B cell (primary cell): ENCODE measurements around the gene POLR1G. TPM values are rescaled to one million over a fixed set of nuclear protein-coding genes. Genes with fewer than 3 reads are reported as not detected.

ENCODE experiments used
- ATAC-seq: fragments of 200-7000 bp; cut with Tn5 transposase; one replicate; pipeline ENCODE4 v1.10.0; 2021; ENCODE audit warnings: low read depth, mild to moderate bottlenecking, moderate number of reproducible peaks, moderate library complexity
- CTCF ChIA-PET: fragments of 350-600 bp; sonication (Branson Sonifier 250); formaldehyde crosslinking; loops from one replicate; lab custom pipeline; 2021; ENCODE audit warnings: antibody characterized with exemption, inconsistent platforms; lab: Charles Lee
- POLR2A ChIA-PET: fragments of 350-600 bp; sonication (Branson Sonifier 250); formaldehyde crosslinking; loops from one replicate; lab custom pipeline; 2021; ENCODE audit warnings: antibody characterized with exemption; lab: Charles Lee
- DNase-seq: peaks from one replicate; pipeline ENCODE4 v3.0.0; 2013
- H2AFZ ChIP-seq: 2 replicates; pipeline ENCODE4 v1.6.1; 2012; ENCODE audit warnings: mild to moderate bottlenecking, low read depth, low read length; ENCODE audit not compliant: insufficient read depth, poor library complexity, severe bottlenecking
- H3K27ac ChIP-seq, 2 donors: 1 replicate in 1 of 2; 2 replicates in 1 of 2; pipeline ENCODE4 v1.5.1; 2012 to 2013; ENCODE audit warnings: low read length in 2 of 2, mild to moderate bottlenecking in 2 of 2, moderate library complexity in 1 of 2
- H3K27me3 ChIP-seq, 4 experiments: fragments of 200-600 bp in 1 of 4; sonication (generic) in 1 of 4; replicated peaks in 1 of 4; 1 replicate in 2 of 4; 2 replicates in 2 of 4; pipeline versions ENCODE4 v1.6.1 to v1.7.0; 2013 to 2016; ENCODE audit warnings: low read length in 3 of 4, mild to moderate bottlenecking in 2 of 4, mixed read lengths in 1 of 4, moderate library complexity in 1 of 4; ENCODE audit not compliant: insufficient read depth in 4 of 4, control insufficient read depth in 3 of 4; ENCODE audit errors: control extremely low read depth in 1 of 4
- H3K36me3 ChIP-seq, 2 experiments: replicated peaks in 1 of 2; 1 replicate in 1 of 2; 2 replicates in 1 of 2; pipeline versions ENCODE4 v1.6.1 to v1.7.1; 2013; ENCODE audit warnings: low read length in 1 of 2; ENCODE audit not compliant: insufficient read depth in 2 of 2, control insufficient read depth in 1 of 2; ENCODE audit errors: control extremely low read depth in 1 of 2, extremely low read depth in 1 of 2
- H3K4me1 ChIP-seq, 2 donors: fragments of 200-600 bp in 1 of 2; sonication (generic) in 1 of 2; 1 replicate in 1 of 2; 2 replicates in 1 of 2; pipeline versions ENCODE4 v1.5.1 to v1.6.1; 2013 to 2017; ENCODE audit warnings: low read length in 2 of 2; ENCODE audit not compliant: control insufficient read depth in 2 of 2, insufficient read depth in 2 of 2
- H3K4me2 ChIP-seq: replicated peaks from 2 replicates; pipeline ENCODE3; 2012; ENCODE audit warnings: mild to moderate bottlenecking, low read depth, low read length; ENCODE audit not compliant: poor library complexity, severe bottlenecking
- H3K4me3 ChIP-seq, 5 experiments: fragments of 200-600 bp in 1 of 5; sonication (generic) in 1 of 5; 1 replicate in 3 of 5; 2 replicates in 2 of 5; pipeline versions ENCODE4 v1.5.1 to v1.7.0; 2011 to 2016; ENCODE audit warnings: low read length in 4 of 5, mild to moderate bottlenecking in 4 of 5, low read depth in 2 of 5, control low read depth in 1 of 5, moderate library complexity in 1 of 5; ENCODE audit not compliant: insufficient read depth in 1 of 5; ENCODE audit errors: control extremely low read depth in 1 of 5, extremely low read depth in 1 of 5
- H3K79me2 ChIP-seq: fragments of 200-600 bp; sonication (generic); one replicate; pipeline ENCODE4 v1.6.0; 2016; ENCODE audit warnings: low read length; ENCODE audit not compliant: control insufficient read depth, insufficient read depth
- H3K9ac ChIP-seq: fragments of 200-600 bp; sonication (generic); 2 replicates; pipeline ENCODE4 v1.6.1; 2017; ENCODE audit warnings: mild to moderate bottlenecking, low read length, moderate library complexity
- H3K9me3 ChIP-seq, 3 donors: one replicate each; pipeline versions ENCODE4 v1.6.1 to v1.7.1; 2013; ENCODE audit warnings: low read length in 2 of 3; ENCODE audit not compliant: control insufficient read depth in 2 of 3, insufficient read depth in 1 of 3; ENCODE audit errors: control extremely low read depth in 1 of 3
- H4K20me1 ChIP-seq: 2 replicates; pipeline ENCODE4 v1.6.0; 2012; ENCODE audit warnings: mild to moderate bottlenecking, low read length; ENCODE audit not compliant: insufficient read depth, control insufficient read depth, poor library complexity, severe bottlenecking
- H3K27ac Mint-ChIP-seq: one replicate; pipeline ENCODE4 v1.8.0; 2021; ENCODE audit warnings: mixed read lengths
- H3K27me3 Mint-ChIP-seq: one replicate; pipeline ENCODE4 v1.8.0; 2021; ENCODE audit warnings: mixed read lengths
- H3K4me1 Mint-ChIP-seq: one replicate; pipeline ENCODE4 v1.8.0; 2021; ENCODE audit warnings: mixed read lengths
- H3K4me3 Mint-ChIP-seq: one replicate; pipeline ENCODE4 v1.8.0; 2021; ENCODE audit warnings: mixed read lengths
- H3K9me3 Mint-ChIP-seq: one replicate; pipeline ENCODE4 v1.8.0; 2022; ENCODE audit warnings: mixed read lengths; ENCODE audit not compliant: insufficient read depth
- CTCF ChIP-seq: fragments of 200-600 bp; IDR thresholded peaks from one replicate; pipeline ENCODE4 v1.8.0; 2022; ENCODE audit warnings: antibody characterized with exemption, mild to moderate bottlenecking
- EZH2 ChIP-seq: IDR thresholded peaks from 2 replicates; pipeline ENCODE4 v1.6.1; 2012; ENCODE audit warnings: borderline replicate concordance, low read depth, mild to moderate bottlenecking, moderate library complexity, low read length; ENCODE audit not compliant: insufficient read depth, poor library complexity, severe bottlenecking
- WGBS: methylation state at CpG from one replicate; pipeline ENCODE4 v1.1.5; 2013; ENCODE audit warnings: missing lambda C conversion rate; ENCODE audit not compliant: insufficient coverage; 5-methylcytosine and 5-hydroxymethylcytosine counted together
- intact Hi-C: fragments of 100-400 bp; cut with micrococcal nuclease; formaldehyde crosslinking; loops from one replicate; pipeline ENCODE4 v1.10.0; 2022
- polyA plus RNA-seq: library from polyadenylated mRNA; depleted of rRNA; stranded (reverse); fragments of >200 nt; gene quantifications from 2 replicates; pipeline ENCODE4 v1.2.3, GENCODE V29; 2012
- total RNA-seq, 2 donors: library from RNA; stranded (reverse); fragments of 120-200 nt in 1 of 2; gene quantifications; 1 replicate in 1 of 2; 2 replicates in 1 of 2; pipeline versions ENCODE4 v1.2.3 to v1.2.4, GENCODE V29; 2013 to 2022

POLR1G gene
- total and polyA plus RNA-seq, 2 donors (not counting 1 experiment from before 2014, with no cell fraction given), result 2.1 to 4.3 TPM

- intact Hi-C loops, result no loop called here
- no peaks in the 10 kb centered on the region for H3K4me1 Mint-ChIP-seq
- ChIA-PET POLR2A (no interaction called here), CTCF (no interaction called here)
- no peak overlapping the region for H2AFZ ChIP-seq
- H3K36me3 ChIP-seq, result no peaks in the 10 kb centered on the region
- no peak overlapping the region for H3K4me2 ChIP-seq
- no peak for TF ChIP-seq CTCF
- no peak for TF ChIP-seq EZH2
- no peaks in the 10 kb centered on the region for H3K9me3 Mint-ChIP-seq
- H3K27me3 Mint-ChIP-seq, result peaks cover 17% of the 10 kb centered on the region
- DNase-seq (no peak), ATAC-seq (no peak)
- peaks cover 0 to 7% (median 0%) of the 10 kb centered on the region in 3 donors for H3K9me3 ChIP-seq
- H3K27ac ChIP-seq, result no peak overlapping the region
- peaks cover 0 to 21% (median 15%) of the 10 kb centered on the region in 4 experiments for H3K27me3 ChIP-seq
- H3K79me2 ChIP-seq, result no peaks in the 10 kb centered on the region
- H3K27ac Mint-ChIP-seq, result no peak overlapping the region
- no peak overlapping the region for H3K4me3 ChIP-seq
- H4K20me1 ChIP-seq, result no peaks in the 10 kb centered on the region
- H3K4me3 Mint-ChIP-seq, result no peak overlapping the region
- WGBS, result 86% methylated on average over 29 of the region's 29 CpGs
- H3K9ac ChIP-seq, result no peak overlapping the region
- H3K4me1 ChIP-seq, result peaks cover 9 to 13% of the 10 kb centered on the region in 2 donors
These were observed 24.0 kb upstream of the POLR1G start for GRCh38 chr19:45382426-45382825.

GRCh38 chr19:45385392-45386221 lies 20.8 kb upstream of the POLR1G start:
- H3K9me3 ChIP-seq, result peaks cover 0 to 7% (median 0%) of the 10 kb centered on the region in 3 donors
- ChIA-PET CTCF (no interaction called here), POLR2A (no interaction called here)
- no peak overlapping the region for H3K9ac ChIP-seq
- no peak for ATAC-seq
- H3K79me2 ChIP-seq, result no peaks in the 10 kb centered on the region
- Mint-ChIP-seq H3K27ac (no peak overlapping the region), H3K27me3 (peaks cover 22% of the 10 kb centered on the region), H3K4me1 (no peaks in the 10 kb centered on the region), H3K4me3 (no peak overlapping the region), H3K9me3 (no peaks in the 10 kb centered on the region)
- peak overlapping the region; percentile 30 for H3K4me2 ChIP-seq
- no peak overlapping the region for H3K4me3 ChIP-seq
- H3K4me1 ChIP-seq, result peaks cover 9 to 13% of the 10 kb centered on the region in 2 donors
- H4K20me1 ChIP-seq, result no peaks in the 10 kb centered on the region
- H3K27ac ChIP-seq, result no peak overlapping the region
- DNase-seq, result no peak
- no peak overlapping the region for H2AFZ ChIP-seq
- peaks cover 0 to 21% (median 15%) of the 10 kb centered on the region in 4 experiments for H3K27me3 ChIP-seq
- intact Hi-C loops, result no loop called here
- H3K36me3 ChIP-seq, result no peaks in the 10 kb centered on the region
- TF ChIP-seq EZH2 (no peak), CTCF (no peak)
- WGBS, result 16% methylated on average over 70 of the region's 75 CpGs
